ENCODE measurements around the gene SUSD2. TPM values are rescaled to one million over a fixed set of nuclear protein-coding genes. Genes with fewer than 3 reads are reported as not detected.

SUSD2 gene
- total RNA-seq, 1 experiment from 2014 or later: 1.1 TPM

- DNase-seq (ENCODE audit: low spot score) (no peak), ATAC-seq (no peak)
- no peak overlapping the region for H3K4me3 Mint-ChIP-seq
- H3K4me1 Mint-ChIP-seq: no peaks in the 10 kb centered on the region
- no peaks in the 10 kb centered on the region for H3K9me3 Mint-ChIP-seq
- POLR2A ChIA-PET: no interaction called here
- CTCF ChIA-PET: interaction anchor here (0.8 to 4.5 kb wide), 7 partner anchors 8 to 61 kb away, joined by 3 to 23 read pairs (median 5); no protein-coding TSS in a partner anchor
- no peaks in the 10 kb centered on the region for H3K27me3 Mint-ChIP-seq (ENCODE audit: low read depth)
- no peak overlapping the region for H3K27ac Mint-ChIP-seq
- TF ChIP-seq, protein P1, sequence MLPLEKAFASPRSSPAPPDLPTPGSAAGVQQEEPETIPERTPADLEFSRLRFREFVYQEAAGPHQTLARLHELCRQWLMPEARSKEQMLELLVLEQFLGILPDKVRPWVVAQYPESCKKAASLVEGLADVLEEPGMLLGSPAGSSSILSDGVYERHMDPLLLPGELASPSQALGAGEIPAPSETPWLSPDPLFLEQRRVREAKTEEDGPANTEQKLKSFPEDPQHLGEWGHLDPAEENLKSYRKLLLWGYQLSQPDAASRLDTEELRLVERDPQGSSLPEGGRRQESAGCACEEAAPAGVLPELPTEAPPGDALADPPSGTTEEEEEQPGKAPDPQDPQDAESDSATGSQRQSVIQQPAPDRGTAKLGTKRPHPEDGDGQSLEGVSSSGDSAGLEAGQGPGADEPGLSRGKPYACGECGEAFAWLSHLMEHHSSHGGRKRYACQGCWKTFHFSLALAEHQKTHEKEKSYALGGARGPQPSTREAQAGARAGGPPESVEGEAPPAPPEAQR (CRISPR knock-in tag; IDR thresholded peaks at IDR 0.05): no peak
- TF ChIP-seq, protein P2, sequence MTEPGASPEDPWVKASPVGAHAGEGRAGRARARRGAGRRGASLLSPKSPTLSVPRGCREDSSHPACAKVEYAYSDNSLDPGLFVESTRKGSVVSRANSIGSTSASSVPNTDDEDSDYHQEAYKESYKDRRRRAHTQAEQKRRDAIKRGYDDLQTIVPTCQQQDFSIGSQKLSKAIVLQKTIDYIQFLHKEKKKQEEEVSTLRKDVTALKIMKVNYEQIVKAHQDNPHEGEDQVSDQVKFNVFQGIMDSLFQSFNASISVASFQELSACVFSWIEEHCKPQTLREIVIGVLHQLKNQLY (CRISPR knock-in tag; IDR thresholded peaks at IDR 0.05): no peak
- no peak for TF ChIP-seq USF1 (CRISPR knock-in tag; IDR thresholded peaks at IDR 0.05)
- TF ChIP-seq JAZF1 (CRISPR knock-in tag; IDR thresholded peaks at IDR 0.05): no peak
- no peak for TF ChIP-seq CREM (CRISPR knock-in tag; IDR thresholded peaks at IDR 0.05)
- peaks cover 12% of the 10 kb centered on the region for H3K36me3 Mint-ChIP-seq
Measured at GRCh38 chr22:24169439-24170058, 11.7 kb upstream of the SUSD2 start.

DNA sequence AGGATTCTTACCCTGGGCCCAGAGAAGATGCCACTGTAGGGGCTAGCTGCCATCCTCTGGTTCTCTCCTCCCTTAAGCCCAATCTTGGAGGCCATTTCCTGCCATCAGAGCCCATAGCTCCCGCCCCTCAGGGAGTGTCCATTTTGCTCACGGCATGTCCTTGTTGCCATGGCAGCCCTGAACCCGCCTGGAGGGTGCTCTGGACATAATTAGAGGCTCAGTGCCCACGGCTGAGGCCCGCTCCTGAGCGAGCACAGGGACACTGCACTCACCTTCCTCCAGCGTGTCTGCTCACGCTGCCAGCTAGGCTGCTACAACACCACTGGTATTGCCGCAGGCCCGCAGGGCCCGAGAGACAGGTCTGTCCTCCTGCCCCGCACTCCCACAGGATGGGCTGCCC lies 11.1 kb upstream of the SUSD2 start:
- ChIA-PET CTCF (interaction anchor here (0.8 to 4.5 kb wide), 7 partner anchors 9 to 61 kb away, joined by 3 to 23 read pairs (median 5); no protein-coding TSS in a partner anchor), POLR2A (no interaction called here)
- H3K4me3 Mint-ChIP-seq: no peak overlapping the region
- DNase-seq (ENCODE audit: low spot score) (no peak), ATAC-seq (no peak)
- TF ChIP-seq AFF4 (CRISPR knock-in tag; IDR thresholded peaks at IDR 0.05; ENCODE audit: borderline replicate concordance) (no peak), FOXP4 (CRISPR knock-in tag; IDR thresholded peaks at IDR 0.05) (no peak)
- no peaks in the 10 kb centered on the region for H3K4me1 Mint-ChIP-seq
- H3K27me3 Mint-ChIP-seq (ENCODE audit: low read depth): no peaks in the 10 kb centered on the region
- no peaks in the 10 kb centered on the region for H3K9me3 Mint-ChIP-seq
- H3K36me3 Mint-ChIP-seq: peaks cover 13% of the 10 kb centered on the region
- H3K27ac Mint-ChIP-seq: no peak overlapping the region

DNA sequence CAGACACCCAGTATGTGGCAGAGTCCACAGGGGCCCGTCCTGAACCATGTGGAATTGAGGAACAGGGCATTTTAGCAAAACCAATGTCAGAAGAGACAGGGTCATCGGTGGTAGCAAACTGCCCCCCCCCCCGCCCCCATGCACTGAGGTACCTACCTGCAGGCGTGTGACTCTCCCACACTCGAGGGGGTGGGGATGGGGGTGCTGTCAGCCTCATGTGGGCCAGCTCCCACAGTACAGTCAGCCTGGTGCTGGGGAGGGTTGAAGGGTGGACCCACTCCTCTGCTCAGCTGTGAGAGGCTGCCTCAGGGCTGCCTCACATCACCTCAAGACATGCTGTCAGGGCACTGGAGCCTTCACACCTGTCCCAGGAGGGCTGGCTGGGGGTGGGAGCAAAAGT lies 10.7 kb upstream of the SUSD2 start:
- POLR2A ChIA-PET: no interaction called here
- no peaks in the 10 kb centered on the region for H3K4me1 Mint-ChIP-seq
- H3K27ac Mint-ChIP-seq: no peak overlapping the region
- CTCF ChIA-PET: interaction anchor here (0.6 to 4.5 kb wide), 6 partner anchors 9 to 76 kb away, joined by 3 to 23 read pairs (median 5); no protein-coding TSS in a partner anchor
- H3K4me3 Mint-ChIP-seq: no peak overlapping the region
- H3K27me3 Mint-ChIP-seq (ENCODE audit: low read depth): no peaks in the 10 kb centered on the region
- no peak for ATAC-seq
- H3K9me3 Mint-ChIP-seq: no peaks in the 10 kb centered on the region
- no peak for DNase-seq (ENCODE audit: low spot score)
- H3K36me3 Mint-ChIP-seq: peaks cover 15% of the 10 kb centered on the region
- no peak for TF ChIP-seq IRF1 (CRISPR knock-in tag; IDR thresholded peaks at IDR 0.05)
- no peak for TF ChIP-seq FOXP4 (CRISPR knock-in tag; IDR thresholded peaks at IDR 0.05)
- TF ChIP-seq JUN (CRISPR knock-in tag; IDR thresholded peaks at IDR 0.05): no peak
- TF ChIP-seq ZNF232 (CRISPR knock-in tag; IDR thresholded peaks at IDR 0.05): no peak
- no peak for TF ChIP-seq ETV6 (CRISPR knock-in tag; IDR thresholded peaks at IDR 0.05)
- TF ChIP-seq PREB (CRISPR knock-in tag; IDR thresholded peaks at IDR 0.05; ENCODE audit: borderline replicate concordance): no peak
- no peak for TF ChIP-seq SMAD3 (CRISPR knock-in tag; IDR thresholded peaks at IDR 0.05; ENCODE audit: borderline replicate concordance)
- no peak for TF ChIP-seq PRRX2 (CRISPR knock-in tag; IDR thresholded peaks at IDR 0.05)
- TF ChIP-seq ELF4 (CRISPR knock-in tag; IDR thresholded peaks at IDR 0.05; ENCODE audit: low read depth): no peak

All from WTC11 (cell line).